ENCODE measurements around the gene SCNM1.
A peak's percentile ranks its signal among the peaks of the same experiment; 100 is the strongest.

Gene SCNM1

GRCh38 chr1:151143986-151144385, 22.0 kb upstream of the SCNM1 start:
- no peak for DNase-seq
- Mint-ChIP-seq H3K4me3 (no peak overlapping the region), H3K4me1 (peaks cover 23% of the 10 kb centered on the region), H3K9me3 (no peaks in the 10 kb centered on the region), H3K27ac (no peak overlapping the region), H3K27me3 (peaks cover 10% of the 10 kb centered on the region)
- ATAC-seq, result no peak

GRCh38 chr1:151144474-151145303, 21.3 kb upstream of the SCNM1 start:
- no peaks in the 10 kb centered on the region for H3K9me3 Mint-ChIP-seq
- ATAC-seq (no peak), DNase-seq (no peak)
- H3K27ac Mint-ChIP-seq, result no peak overlapping the region
- H3K27me3 Mint-ChIP-seq, result peaks cover 10% of the 10 kb centered on the region
- no peak overlapping the region for H3K4me3 Mint-ChIP-seq
- peaks cover 23% of the 10 kb centered on the region for H3K4me1 Mint-ChIP-seq

- no peak overlapping the region for H3K27ac Mint-ChIP-seq
- H3K4me1 Mint-ChIP-seq, result peaks cover 23% of the 10 kb centered on the region
- DNase-seq, result peak in 1 of 2 donors; percentile 31
- H3K27me3 Mint-ChIP-seq, result peaks cover 10% of the 10 kb centered on the region
- H3K9me3 Mint-ChIP-seq, result no peaks in the 10 kb centered on the region
- ATAC-seq, result peak; percentile 36
- peak overlapping the region; percentile 90 to 96 for H3K4me3 Mint-ChIP-seq
These were observed 20.5 kb upstream of the SCNM1 start for GRCh38 chr1:151145304-151146071.

- H3K27me3 Mint-ChIP-seq, result peaks cover 10% of the 10 kb centered on the region
- ATAC-seq, result peak; percentile 36
- no peak overlapping the region for H3K27ac Mint-ChIP-seq
- H3K9me3 Mint-ChIP-seq, result no peaks in the 10 kb centered on the region
- peak overlapping the region; percentile 90 to 96 for H3K4me3 Mint-ChIP-seq
- H3K4me1 Mint-ChIP-seq, result peaks cover 23% of the 10 kb centered on the region
- DNase-seq, result no peak
These were observed 19.9 kb upstream of the SCNM1 start for GRCh38 chr1:151146072-151146411.

GRCh38 chr1:151146412-151147131, 19.4 kb upstream of the SCNM1 start, which contains the start of gene SEMA6C:
Gene SEMA6C, minus strand, starts transcription at chr1:151146631. Its CDS starts 4,010 bp downstream, at chr1:151142621.
- peak; percentile 99 for ATAC-seq
- Mint-ChIP-seq H3K4me3 (peak within 1 kb of the TSS; percentile 90 to 96), H3K4me1 (peaks cover 23% of the 10 kb centered on the region), H3K9me3 (no peaks in the 10 kb centered on the region), H3K27ac (peak within 1 kb of the TSS; percentile 75 to 80), H3K27me3 (peaks cover 10% of the 10 kb centered on the region)
- DNase-seq, result peak; percentile 82 to 86

GRCh38 chr1:151147132-151147503, 18.8 kb upstream of the SCNM1 start:
- ATAC-seq (no peak), DNase-seq (no peak)
- Mint-ChIP-seq H3K4me1 (peaks cover 23% of the 10 kb centered on the region), H3K27ac (peak overlapping the region in 1 of 2 donors; percentile 69), H3K4me3 (peak overlapping the region; percentile 90 to 96), H3K9me3 (no peaks in the 10 kb centered on the region), H3K27me3 (peaks cover 10% of the 10 kb centered on the region)

- ATAC-seq, result no peak
- peak overlapping the region in 1 of 2 donors; percentile 17 for H3K4me3 Mint-ChIP-seq
These were observed 18.3 kb upstream of the SCNM1 start for GRCh38 chr1:151147665-151148064.

GRCh38 chr1:151156515-151156819, 9.5 kb upstream of the SCNM1 start, which contains the start of gene TNFAIP8L2:
Gene TNFAIP8L2, plus strand, starts transcription at chr1:151156649. Its CDS starts 2,049 bp downstream, at chr1:151158698.
- DNase-seq, result peak; percentile 57 to 79
- Mint-ChIP-seq H3K4me1 (peaks cover 55% of the 10 kb centered on the region), H3K27ac (peak within 1 kb of the TSS; percentile 92 to 94), H3K9me3 (no peaks in the 10 kb centered on the region), H3K27me3 (no peaks in the 10 kb centered on the region), H3K4me3 (peak within 1 kb of the TSS; percentile 90 to 99)
- ATAC-seq, result peak; percentile 86

More at GRCh38 chr1:151147665-151148064, 18.3 kb upstream of the SCNM1 start:
- no peak for DNase-seq
- Mint-ChIP-seq H3K9me3 (no peaks in the 10 kb centered on the region), H3K27ac (no peak overlapping the region), H3K4me1 (peaks cover 23% of the 10 kb centered on the region), H3K27me3 (peaks cover 10% of the 10 kb centered on the region)

- DNase-seq (peak; percentile 44 to 77), ATAC-seq (peak; percentile 68)
- Mint-ChIP-seq H3K9me3 (no peaks in the 10 kb centered on the region), H3K4me3 (peak overlapping the region; percentile 90 to 99), H3K4me1 (peaks cover 61% of the 10 kb centered on the region), H3K27ac (peak overlapping the region; percentile 92 to 94), H3K27me3 (no peaks in the 10 kb centered on the region)
These were observed 8.8 kb upstream of the SCNM1 start for GRCh38 chr1:151157067-151157531.

- peak; percentile 59 for ATAC-seq
- Mint-ChIP-seq H3K27ac (peak overlapping the region; percentile 92 to 94), H3K4me1 (peaks cover 70% of the 10 kb centered on the region), H3K4me3 (peak overlapping the region; percentile 90 to 99), H3K9me3 (no peaks in the 10 kb centered on the region), H3K27me3 (no peaks in the 10 kb centered on the region)
- peak; percentile 35 to 74 for DNase-seq
These were observed 7.6 kb upstream of the SCNM1 start for GRCh38 chr1:151158326-151158725.

- DNase-seq (peak in 1 of 2 donors; percentile 46), ATAC-seq (peak; percentile 29)
- peak overlapping the region; percentile 92 to 97 for H3K27ac Mint-ChIP-seq
- peaks cover 75% of the 10 kb centered on the region for H3K4me1 Mint-ChIP-seq
- H3K9me3 Mint-ChIP-seq, result no peaks in the 10 kb centered on the region
- no peaks in the 10 kb centered on the region for H3K27me3 Mint-ChIP-seq
- peak overlapping the region; percentile 90 to 99 for H3K4me3 Mint-ChIP-seq
These were observed 7.1 kb upstream of the SCNM1 start for GRCh38 chr1:151158751-151159251.

- peaks cover 81% of the 10 kb centered on the region for H3K4me1 Mint-ChIP-seq
- no peak for ATAC-seq
- no peaks in the 10 kb centered on the region for H3K9me3 Mint-ChIP-seq
- peak overlapping the region; percentile 92 to 97 for H3K27ac Mint-ChIP-seq
- peak overlapping the region; percentile 90 to 99 for H3K4me3 Mint-ChIP-seq
- DNase-seq, result no peak
- H3K27me3 Mint-ChIP-seq, result no peaks in the 10 kb centered on the region
These were observed 6.6 kb upstream of the SCNM1 start for GRCh38 chr1:151159373-151159772.

GRCh38 chr1:151164732-151165280, 1.1 kb upstream of the SCNM1 start:
- no peak for DNase-seq
- H3K9me3 Mint-ChIP-seq, result no peaks in the 10 kb centered on the region
- H3K27me3 Mint-ChIP-seq, result no peaks in the 10 kb centered on the region
- H3K4me1 Mint-ChIP-seq, result peaks cover 78% of the 10 kb centered on the region
- peak overlapping the region; percentile 89 to 94 for H3K4me3 Mint-ChIP-seq
- peak overlapping the region; percentile 96 to 98 for H3K27ac Mint-ChIP-seq
- no peak for ATAC-seq

- peak; percentile 3 for ATAC-seq
These were observed 635 bp upstream of the SCNM1 start for GRCh38 chr1:151165281-151165737.

More at GRCh38 chr1:151165281-151165737, 635 bp upstream of the SCNM1 start:
- DNase-seq, result no peak
- Mint-ChIP-seq H3K4me1 (peaks cover 73% of the 10 kb centered on the region), H3K4me3 (peak overlapping the region; percentile 89 to 94), H3K27ac (peak overlapping the region; percentile 96 to 98), H3K27me3 (no peaks in the 10 kb centered on the region), H3K9me3 (no peaks in the 10 kb centered on the region)

Data from stimulated activated naive CD8-positive, alpha-beta T cell treated with anti-CD3 and anti-CD28 coated beads, Interleukin-15, amount 100 ng/mL, for 72 hours (primary cell).